ENCODE measurements around the gene TMEM115. TPM values are rescaled to one million over a fixed set of nuclear protein-coding genes. Genes with fewer than 3 reads are reported as not detected.

The TMEM115 gene
- total and polyA plus RNA-seq, 2 of the 13 experiments (the other 11 are each of a cell fraction or from before 2014, with no cell fraction given) = 22.1 to 30.7 TPM

DNA sequence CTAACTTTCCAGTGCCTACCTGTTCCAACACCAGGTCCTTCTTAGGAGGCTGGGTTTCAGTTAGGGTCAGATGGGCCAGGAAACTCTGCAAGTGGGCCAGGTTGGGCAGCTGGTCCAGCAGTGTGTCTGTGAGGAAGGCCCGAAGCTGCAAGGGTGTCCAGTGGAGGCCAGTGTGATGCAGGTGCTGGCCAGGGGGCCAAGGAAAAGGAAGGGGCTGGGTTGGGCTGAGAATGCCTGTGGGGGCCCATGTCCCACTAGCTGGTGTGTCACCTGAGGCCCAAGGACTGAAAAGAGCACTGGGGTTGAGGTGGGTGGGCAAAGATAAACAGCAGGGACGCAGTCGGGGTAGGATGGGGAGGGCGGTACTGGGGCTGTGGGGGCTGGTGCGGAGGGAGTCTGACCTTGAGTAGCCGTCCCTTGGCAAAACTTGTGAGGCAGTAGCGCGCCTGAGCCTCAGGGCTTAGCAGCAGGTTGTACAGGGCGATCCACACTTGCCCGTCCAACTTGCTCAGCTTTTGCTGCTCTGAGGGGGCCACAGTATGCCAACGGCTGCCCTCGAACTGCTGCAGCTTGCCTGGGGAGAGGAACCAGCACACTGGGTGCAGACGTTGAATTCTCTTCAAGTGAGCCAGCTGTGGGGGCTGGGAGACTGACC lies 17.2 kb downstream of the TMEM115 start:
- POLR2A ChIA-PET = interaction anchor here (1.4 kb wide), 1 partner anchor 14 kb away, joined by 3 read pairs; the partner anchor contains the start of gene TUSC2

DNA sequence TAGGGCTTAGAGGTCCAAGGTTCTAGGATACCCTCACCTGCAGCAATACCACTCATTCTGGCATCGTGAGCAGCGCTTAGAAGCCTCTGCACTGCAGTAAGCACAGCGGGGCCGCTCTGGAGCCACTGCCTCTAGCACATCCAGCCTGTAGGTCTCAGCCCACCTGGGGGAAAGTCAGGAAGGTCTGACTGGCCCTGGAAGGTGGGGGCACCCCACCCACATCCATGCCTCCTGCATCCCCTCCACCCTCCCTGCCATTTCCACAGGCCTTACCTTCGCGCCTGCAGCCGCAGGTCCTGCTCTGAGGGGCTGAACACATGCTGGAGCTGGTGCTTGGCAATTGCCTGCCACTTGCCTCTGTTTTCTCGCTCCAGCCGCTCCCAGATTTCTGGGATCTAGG lies 17.8 kb downstream of the TMEM115 start:
- no peak overlapping the region for H3K4me3 ChIP-seq (replicated peaks in 1 of 3; ENCODE audit: insufficient read depth in 1 of 3, low read depth in 2 of 3, low read length in 3 of 3)

More for the DNA sequence above, 17.2 kb downstream of the TMEM115 start:
- TF ChIP-seq ZBTB7A (CRISPR knock-in tag; IDR thresholded peaks at IDR 0.05) = no peak
- FAIRE-seq = no peak
- Histone ChIP-seq H3K4me3 (replicated peaks in 1 of 3; ENCODE audit: insufficient read depth in 1 of 3, low read depth in 2 of 3, low read length in 3 of 3) (no peak overlapping the region; a peak in 1 of 6 replicates), H4K20me1 (ENCODE audit: insufficient read depth, low read length) (no peaks in the 10 kb centered on the region), H3K79me2 (ENCODE audit: insufficient read depth, low read length) (no peaks in the 10 kb centered on the region), H3K27me3 (ENCODE audit: control insufficient read depth in 1 of 2, insufficient read depth in 2 of 2, low read length in 2 of 2) (0 out of 5 replicates have a peak, but pooled peaks cover 0 to 1% of the 10 kb centered on the region in 2 experiments), H3K36me3 (replicated peaks in 1 of 2; ENCODE audit: control insufficient read depth in 1 of 2, insufficient read depth in 2 of 2, low read length in 2 of 2) (no peaks in the 10 kb centered on the region), H3K4me2 (ENCODE audit: low read depth, low read length) (no peak overlapping the region), H3K27ac (ENCODE audit: extremely low read length, insufficient read depth, low read length) (no peak overlapping the region), H3K9ac (ENCODE audit: insufficient read depth, low read depth, low read length) (no peak overlapping the region), H2AFZ (ENCODE audit: low read length) (no peak overlapping the region), H3K4me1 (ENCODE audit: insufficient read depth, low read length) (peaks cover 64% of the 10 kb centered on the region), H3K9me3 (ENCODE audit: low read length) (no peaks in the 10 kb centered on the region)
- CTCF ChIA-PET (ENCODE audit: low intra/inter-chr PET ratio, low total read pairs) = no interaction called here
- no peak for DNase-seq (ENCODE audit: low spot score)
- intact Hi-C loops (cut with micrococcal nuclease; ENCODE audit: unreplicated experiment) = loop anchor here (10.0 kb wide), 1 partner anchor 203 kb away; no protein-coding TSS in a partner anchor
- ATAC-seq = no peak
- no TSS peak for BruUV-seq (replicated peaks)
- 56% methylated on average over 8 of the region's 13 CpGs for WGBS (ENCODE audit: low lambda C conversion rate)
- in situ Hi-C loops (cut with HindIII; ENCODE audit: extremely low pct_ligation_motif_present, low pct_unique_long_range_greater_than_20kb) = loop anchor here (10.0 kb wide), 1 partner anchor 203 kb away; no protein-coding TSS in a partner anchor

More for the DNA sequence above, 17.8 kb downstream of the TMEM115 start:
- no peak overlapping the region for H2AFZ ChIP-seq (ENCODE audit: low read length)
- no peak overlapping the region for H3K27ac ChIP-seq (ENCODE audit: extremely low read length, insufficient read depth, low read length)
- WGBS (ENCODE audit: low lambda C conversion rate) = 68% methylated on average over 7 of the region's 9 CpGs
- TF ChIP-seq, protein P1, sequence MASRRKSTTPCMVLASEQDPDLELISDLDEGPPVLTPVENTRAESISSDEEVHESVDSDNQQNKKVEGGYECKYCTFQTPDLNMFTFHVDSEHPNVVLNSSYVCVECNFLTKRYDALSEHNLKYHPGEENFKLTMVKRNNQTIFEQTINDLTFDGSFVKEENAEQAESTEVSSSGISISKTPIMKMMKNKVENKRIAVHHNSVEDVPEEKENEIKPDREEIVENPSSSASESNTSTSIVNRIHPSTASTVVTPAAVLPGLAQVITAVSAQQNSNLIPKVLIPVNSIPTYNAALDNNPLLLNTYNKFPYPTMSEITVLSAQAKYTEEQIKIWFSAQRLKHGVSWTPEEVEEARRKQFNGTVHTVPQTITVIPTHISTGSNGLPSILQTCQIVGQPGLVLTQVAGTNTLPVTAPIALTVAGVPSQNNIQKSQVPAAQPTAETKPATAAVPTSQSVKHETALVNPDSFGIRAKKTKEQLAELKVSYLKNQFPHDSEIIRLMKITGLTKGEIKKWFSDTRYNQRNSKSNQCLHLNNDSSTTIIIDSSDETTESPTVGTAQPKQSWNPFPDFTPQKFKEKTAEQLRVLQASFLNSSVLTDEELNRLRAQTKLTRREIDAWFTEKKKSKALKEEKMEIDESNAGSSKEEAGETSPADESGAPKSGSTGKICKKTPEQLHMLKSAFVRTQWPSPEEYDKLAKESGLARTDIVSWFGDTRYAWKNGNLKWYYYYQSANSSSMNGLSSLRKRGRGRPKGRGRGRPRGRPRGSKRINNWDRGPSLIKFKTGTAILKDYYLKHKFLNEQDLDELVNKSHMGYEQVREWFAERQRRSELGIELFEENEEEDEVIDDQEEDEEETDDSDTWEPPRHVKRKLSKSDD (CRISPR knock-in tag; IDR thresholded peaks at IDR 0.05; ENCODE audit: low read depth) = no peak
- no peak for TF ChIP-seq ZNF567 (CRISPR knock-in tag; IDR thresholded peaks at IDR 0.05; ENCODE audit: borderline replicate concordance)
- TF ChIP-seq, protein P2, sequence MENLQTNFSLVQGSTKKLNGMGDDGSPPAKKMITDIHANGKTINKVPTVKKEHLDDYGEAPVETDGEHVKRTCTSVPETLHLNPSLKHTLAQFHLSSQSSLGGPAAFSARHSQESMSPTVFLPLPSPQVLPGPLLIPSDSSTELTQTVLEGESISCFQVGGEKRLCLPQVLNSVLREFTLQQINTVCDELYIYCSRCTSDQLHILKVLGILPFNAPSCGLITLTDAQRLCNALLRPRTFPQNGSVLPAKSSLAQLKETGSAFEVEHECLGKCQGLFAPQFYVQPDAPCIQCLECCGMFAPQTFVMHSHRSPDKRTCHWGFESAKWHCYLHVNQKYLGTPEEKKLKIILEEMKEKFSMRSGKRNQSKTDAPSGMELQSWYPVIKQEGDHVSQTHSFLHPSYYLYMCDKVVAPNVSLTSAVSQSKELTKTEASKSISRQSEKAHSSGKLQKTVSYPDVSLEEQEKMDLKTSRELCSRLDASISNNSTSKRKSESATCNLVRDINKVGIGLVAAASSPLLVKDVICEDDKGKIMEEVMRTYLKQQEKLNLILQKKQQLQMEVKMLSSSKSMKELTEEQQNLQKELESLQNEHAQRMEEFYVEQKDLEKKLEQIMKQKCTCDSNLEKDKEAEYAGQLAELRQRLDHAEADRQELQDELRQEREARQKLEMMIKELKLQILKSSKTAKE (CRISPR knock-in tag; IDR thresholded peaks at IDR 0.05; ENCODE audit: borderline replicate concordance) = no peak
- TF ChIP-seq GTF3A (CRISPR knock-in tag; conservative IDR thresholded peaks at IDR 0.05) = no peak
- no peak for TF ChIP-seq ZNF333 (CRISPR knock-in tag; IDR thresholded peaks at IDR 0.05; ENCODE audit: borderline replicate concordance)
- TF ChIP-seq RCOR2 (CRISPR knock-in tag; IDR thresholded peaks at IDR 0.05) = no peak
- TF ChIP-seq SOX6 (IDR thresholded peaks at IDR 0.05) = no peak
- TF ChIP-seq SOX6 (CRISPR knock-in tag; IDR thresholded peaks at IDR 0.05) = no peak
- no peak for TF ChIP-seq HES4 (CRISPR knock-in tag; IDR thresholded peaks at IDR 0.05; ENCODE audit: borderline replicate concordance)
- TF ChIP-seq REPIN1 (CRISPR knock-in tag; IDR thresholded peaks at IDR 0.05; ENCODE audit: borderline replicate concordance, low read depth) = no peak
- no peak overlapping the region for H3K4me2 ChIP-seq (ENCODE audit: low read depth, low read length)
- FAIRE-seq (no peak), DNase-seq (ENCODE audit: low spot score) (no peak), ATAC-seq (no peak)
- POLR2A ChIA-PET = interaction anchor here (1.4 kb wide), 1 partner anchor 14 kb away, joined by 3 read pairs; the partner anchor contains the start of gene TUSC2
- no peaks in the 10 kb centered on the region for H3K36me3 ChIP-seq (replicated peaks in 1 of 2; ENCODE audit: control insufficient read depth in 1 of 2, insufficient read depth in 2 of 2, low read length in 2 of 2)
- no peaks in the 10 kb centered on the region for H4K20me1 ChIP-seq (ENCODE audit: insufficient read depth, low read length)
- intact Hi-C loops (cut with micrococcal nuclease; ENCODE audit: unreplicated experiment) = loop anchor here (10.0 kb wide), 1 partner anchor 203 kb away; no protein-coding TSS in a partner anchor
- H3K27me3 ChIP-seq (ENCODE audit: control insufficient read depth in 1 of 2, insufficient read depth in 2 of 2, low read length in 2 of 2) = peaks cover 1 to 2% of the 10 kb centered on the region in 2 experiments; a peak in 1 of 5 replicates
- H3K9ac ChIP-seq (ENCODE audit: insufficient read depth, low read depth, low read length) = no peak overlapping the region
- H3K9me3 ChIP-seq (ENCODE audit: low read length) = no peaks in the 10 kb centered on the region
- BruUV-seq (replicated peaks) = no TSS peak
- H3K4me1 ChIP-seq (ENCODE audit: insufficient read depth, low read length) = peaks cover 60% of the 10 kb centered on the region
- in situ Hi-C loops (cut with HindIII; ENCODE audit: extremely low pct_ligation_motif_present, low pct_unique_long_range_greater_than_20kb) = loop anchor here (10.0 kb wide), 1 partner anchor 203 kb away; no protein-coding TSS in a partner anchor
- CTCF ChIA-PET (ENCODE audit: low intra/inter-chr PET ratio, low total read pairs) = no interaction called here
- H3K79me2 ChIP-seq (ENCODE audit: insufficient read depth, low read length) = peaks cover 3% of the 10 kb centered on the region

All from HepG2 (cell line).